ENCODE results near the gene SYCP3.

- TF ChIP-seq, protein P1, sequence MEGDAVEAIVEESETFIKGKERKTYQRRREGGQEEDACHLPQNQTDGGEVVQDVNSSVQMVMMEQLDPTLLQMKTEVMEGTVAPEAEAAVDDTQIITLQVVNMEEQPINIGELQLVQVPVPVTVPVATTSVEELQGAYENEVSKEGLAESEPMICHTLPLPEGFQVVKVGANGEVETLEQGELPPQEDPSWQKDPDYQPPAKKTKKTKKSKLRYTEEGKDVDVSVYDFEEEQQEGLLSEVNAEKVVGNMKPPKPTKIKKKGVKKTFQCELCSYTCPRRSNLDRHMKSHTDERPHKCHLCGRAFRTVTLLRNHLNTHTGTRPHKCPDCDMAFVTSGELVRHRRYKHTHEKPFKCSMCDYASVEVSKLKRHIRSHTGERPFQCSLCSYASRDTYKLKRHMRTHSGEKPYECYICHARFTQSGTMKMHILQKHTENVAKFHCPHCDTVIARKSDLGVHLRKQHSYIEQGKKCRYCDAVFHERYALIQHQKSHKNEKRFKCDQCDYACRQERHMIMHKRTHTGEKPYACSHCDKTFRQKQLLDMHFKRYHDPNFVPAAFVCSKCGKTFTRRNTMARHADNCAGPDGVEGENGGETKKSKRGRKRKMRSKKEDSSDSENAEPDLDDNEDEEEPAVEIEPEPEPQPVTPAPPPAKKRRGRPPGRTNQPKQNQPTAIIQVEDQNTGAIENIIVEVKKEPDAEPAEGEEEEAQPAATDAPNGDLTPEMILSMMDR (conservative IDR thresholded peaks at IDR 0.05 in 1 of 2, IDR thresholded peaks at IDR 0.05 in 1 of 2; ENCODE audit: extremely low read depth in 1 of 2, insufficient read depth in 1 of 2, low read depth in 1 of 2, low read length in 2 of 2) = no peak
- no peak for TF ChIP-seq EZH2 (IDR thresholded peaks at IDR 0.05; ENCODE audit: borderline replicate concordance, low read length)
These were observed 42.6 kb upstream of the SYCP3 start for GRCh38 chr12:101781834-101782233.
